HG03064 (cell line): ENCODE data around the gene OSR1.
A peak's percentile ranks its signal among the peaks of the same experiment; 100 is the strongest.

ENCODE experiments used
- ATAC-seq: cut with Tn5 transposase; IDR thresholded peaks from one replicate; pipeline ENCODE4 v1.9.1; 2021; ENCODE audit warnings: low read depth; ENCODE audit not compliant: unreplicated experiment

Gene OSR1

GRCh38 chr2:19359456-19359855 lies 1.0 kb upstream of the OSR1 start:
- no peak for ATAC-seq

GRCh38 chr2:19359021-19359357 lies 566 bp upstream of the OSR1 start:
- ATAC-seq: no peak

- no peak for ATAC-seq
Measured at GRCh38 chr2:19357402-19358241, 801 bp downstream of the OSR1 start.

GRCh38 chr2:19356545-19357401 lies 1.6 kb downstream of the OSR1 start:
- no peak for ATAC-seq

GRCh38 chr2:19355931-19356544 lies 2.4 kb downstream of the OSR1 start:
- ATAC-seq: no peak

GRCh38 chr2:19355416-19355821 lies 3.0 kb downstream of the OSR1 start:
- ATAC-seq: no peak

- ATAC-seq: no peak
Measured at GRCh38 chr2:19355014-19355405, 3.4 kb downstream of the OSR1 start.

- ATAC-seq: no peak
Measured at GRCh38 chr2:19353721-19354050, 4.7 kb downstream of the OSR1 start.

- ATAC-seq: no peak
Measured at GRCh38 chr2:19352946-19353720, 5.3 kb downstream of the OSR1 start.

- ATAC-seq: no peak
Measured at GRCh38 chr2:19351899-19352697, 6.3 kb downstream of the OSR1 start.

- ATAC-seq: no peak
Measured at GRCh38 chr2:19351499-19351898, 6.9 kb downstream of the OSR1 start.

GRCh38 chr2:19350678-19351401 lies 7.6 kb downstream of the OSR1 start:
- no peak for ATAC-seq

- ATAC-seq: no peak
Measured at GRCh38 chr2:19349911-19350677, 8.3 kb downstream of the OSR1 start.

GRCh38 chr2:19348692-19349091 lies 9.7 kb downstream of the OSR1 start:
- ATAC-seq: no peak

- peak; percentile 93 for ATAC-seq
Measured at GRCh38 chr2:19347619-19348562, 10.5 kb downstream of the OSR1 start.

- ATAC-seq: peak; percentile 3
Measured at GRCh38 chr2:19346983-19347618, 11.3 kb downstream of the OSR1 start.

GRCh38 chr2:19337742-19338141 lies 20.7 kb downstream of the OSR1 start:
- no peak for ATAC-seq
